NOMO-1 (cell line): Measurements from ENCODE around the gene SLC25A18.
"Not testable (repeated sequence)": the region's sequence is repeated elsewhere in the genome, so short reads cannot be mapped to it uniquely, and the experiment has no call there.

Source experiments
- DNase-seq, 2 experiments: peaks; one replicate each; lab custom pipeline; 2025; ENCODE audit not compliant: unreplicated experiment in 2 of 2; lab: John Stamatoyannopoulos, UW

SLC25A18 gene, protein sequence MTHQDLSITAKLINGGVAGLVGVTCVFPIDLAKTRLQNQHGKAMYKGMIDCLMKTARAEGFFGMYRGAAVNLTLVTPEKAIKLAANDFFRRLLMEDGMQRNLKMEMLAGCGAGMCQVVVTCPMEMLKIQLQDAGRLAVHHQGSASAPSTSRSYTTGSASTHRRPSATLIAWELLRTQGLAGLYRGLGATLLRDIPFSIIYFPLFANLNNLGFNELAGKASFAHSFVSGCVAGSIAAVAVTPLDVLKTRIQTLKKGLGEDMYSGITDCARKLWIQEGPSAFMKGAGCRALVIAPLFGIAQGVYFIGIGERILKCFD

GRCh38 chr22:17562906-17563870 lies at the start of gene SLC25A18:
Gene SLC25A18 (plus strand): TSS chr22:17563498. CDS start chr22:17579945, 16,447 bp downstream.
- no peak for DNase-seq

DNA sequence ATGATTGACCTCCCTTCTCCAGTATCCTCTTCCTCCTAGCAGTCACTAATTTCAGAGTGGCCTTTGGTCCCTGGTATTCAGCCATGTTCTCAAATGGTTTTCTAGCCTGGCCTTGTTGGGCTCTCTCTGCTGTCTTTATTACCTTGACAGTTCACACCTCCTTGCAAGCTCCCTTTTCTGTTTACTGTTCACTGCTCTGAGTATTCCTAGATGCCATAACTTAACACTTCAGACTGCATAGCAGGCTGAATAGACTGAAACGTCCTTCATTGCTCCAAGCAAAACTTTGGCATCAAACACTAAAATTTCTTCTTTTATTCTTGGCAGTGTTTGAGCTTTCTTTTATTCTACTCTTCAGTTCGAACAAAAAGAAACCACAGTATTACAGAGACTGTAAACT lies 49.7 kb upstream of the SLC25A18 start:
- DNase-seq = no peak

DNA sequence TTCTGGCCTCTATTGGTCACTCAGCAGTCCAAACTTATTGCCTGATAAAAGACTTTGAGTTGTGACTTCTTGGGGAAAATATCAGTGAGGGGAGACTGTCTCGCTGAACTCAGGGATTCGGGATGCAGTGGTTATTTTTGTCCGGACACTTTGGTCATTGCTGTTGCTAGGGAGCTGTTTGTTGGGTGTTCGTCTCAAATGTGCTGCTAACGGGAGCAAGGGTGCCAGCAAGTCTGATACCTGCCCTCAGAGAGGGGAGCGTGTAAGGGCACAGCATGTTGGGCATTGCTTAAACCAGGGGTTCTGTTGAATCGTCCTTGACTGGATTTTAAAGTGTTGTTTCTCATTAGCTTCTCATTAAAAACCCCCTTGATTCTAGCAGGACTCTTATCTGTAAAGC lies 49.2 kb upstream of the SLC25A18 start:
- no peak for DNase-seq

GRCh38 chr22:17518406-17518805 lies 44.9 kb upstream of the SLC25A18 start:
- DNase-seq = no peak

DNA sequence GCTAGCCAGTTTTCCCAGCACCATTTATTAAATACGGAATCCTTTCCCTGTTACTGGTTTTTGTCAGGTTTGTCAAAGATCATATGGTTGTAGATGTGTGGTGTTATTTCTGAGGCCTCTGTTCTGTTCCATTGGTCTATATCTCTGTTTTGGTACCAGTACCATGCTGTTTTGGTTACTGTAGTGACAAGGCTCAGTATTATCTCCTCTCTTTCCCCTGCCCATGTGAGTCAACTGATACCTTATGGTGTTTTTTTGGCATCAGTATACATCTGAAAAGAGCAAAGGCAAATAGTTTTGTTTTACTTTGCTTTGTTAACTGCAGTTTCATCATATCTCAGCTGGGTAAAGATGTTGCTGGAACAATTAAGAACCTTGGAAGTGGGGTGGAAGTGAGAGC lies 41.3 kb upstream of the SLC25A18 start:
- DNase-seq = not testable (repeated sequence)

- no peak for DNase-seq
Measured at GRCh38 chr22:17523925-17524324, 39.4 kb upstream of the SLC25A18 start.

DNA sequence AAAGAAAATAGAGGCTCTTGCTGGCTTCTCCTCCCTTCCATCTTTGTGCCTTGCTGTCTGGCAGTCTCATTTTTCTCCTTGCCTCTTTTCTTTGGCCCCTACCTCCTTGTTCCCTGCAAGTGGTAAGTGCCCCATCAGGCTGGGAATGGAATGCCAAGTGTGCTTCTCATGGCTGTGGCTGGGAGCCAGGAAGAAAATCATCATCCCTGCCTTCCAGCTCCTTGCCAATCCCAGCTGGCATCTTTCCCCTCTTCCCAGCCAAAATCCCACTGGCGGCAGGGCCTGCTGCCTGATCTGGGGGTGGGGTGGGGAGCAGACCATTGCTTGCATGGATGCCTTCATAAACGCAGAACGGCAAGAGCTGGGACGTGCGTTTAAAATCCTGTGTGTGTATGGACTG lies 27.0 kb upstream of the SLC25A18 start:
- DNase-seq = no peak

GRCh38 chr22:17537155-17537554 lies 26.1 kb upstream of the SLC25A18 start:
- DNase-seq = no peak

DNA sequence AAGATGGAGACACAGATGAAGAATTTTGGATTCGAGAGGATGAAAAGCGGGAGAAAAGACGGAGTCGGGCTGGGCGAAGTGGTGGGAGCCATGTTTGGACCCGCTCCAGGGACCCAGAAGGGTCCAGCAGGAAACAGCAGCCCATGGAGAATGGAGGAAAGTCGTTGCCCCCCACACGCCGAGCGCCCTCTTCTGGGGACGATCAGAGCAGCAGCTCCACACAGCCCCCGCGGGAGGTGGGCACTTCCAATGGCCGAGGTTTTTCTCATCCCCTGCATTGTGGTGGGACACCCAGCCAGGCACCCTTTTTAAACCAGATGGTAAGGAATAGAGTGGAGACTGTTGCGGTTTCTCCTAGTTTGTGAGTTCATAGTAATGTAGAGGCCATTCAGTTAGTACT lies 22.8 kb upstream of the SLC25A18 start:
- no peak for DNase-seq

- DNase-seq = no peak
Measured at GRCh38 chr22:17541476-17541875, 21.8 kb upstream of the SLC25A18 start.

- no peak for DNase-seq
Measured at GRCh38 chr22:17542452-17542851, 20.8 kb upstream of the SLC25A18 start.

DNA sequence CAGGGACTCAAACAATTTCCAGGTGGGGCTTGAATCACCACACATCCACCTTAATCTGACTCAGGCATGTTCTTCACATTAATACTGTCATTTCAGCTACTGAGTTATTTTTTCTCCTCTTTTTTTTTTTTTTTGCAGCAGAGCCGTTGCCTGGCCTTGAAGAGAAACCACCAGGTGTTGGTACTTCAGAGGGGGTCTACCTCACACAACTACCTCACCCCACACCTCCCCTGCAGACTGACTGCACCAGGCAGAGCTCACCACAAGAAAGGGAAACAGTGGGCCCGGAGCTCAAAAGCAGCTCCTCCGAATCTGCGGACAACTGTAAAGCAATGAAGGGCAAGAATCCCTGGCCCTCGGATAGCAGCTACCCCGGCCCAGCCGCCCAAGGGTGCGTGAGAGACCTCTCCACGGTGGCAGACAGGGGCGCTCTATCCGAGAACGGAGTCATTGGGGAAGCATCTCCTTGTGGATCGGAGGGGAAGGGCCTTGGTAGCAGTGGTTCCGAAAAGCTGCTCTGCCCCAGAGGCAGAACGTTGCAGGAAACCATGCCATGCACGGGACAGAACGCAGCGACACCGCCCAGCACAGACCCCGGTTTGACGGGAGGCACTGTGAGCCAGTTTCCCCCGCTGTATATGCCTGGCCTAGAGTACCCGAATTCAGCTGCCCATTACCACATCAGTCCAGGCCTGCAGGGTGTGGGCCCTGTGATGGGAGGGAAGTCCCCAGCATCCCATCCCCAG lies 15.1 kb upstream of the SLC25A18 start:
- no peak for DNase-seq

- DNase-seq = no peak
Measured at GRCh38 chr22:17548756-17549035, 14.6 kb upstream of the SLC25A18 start.

- no peak for DNase-seq
Measured at GRCh38 chr22:17549183-17549582, 14.1 kb upstream of the SLC25A18 start.

DNA sequence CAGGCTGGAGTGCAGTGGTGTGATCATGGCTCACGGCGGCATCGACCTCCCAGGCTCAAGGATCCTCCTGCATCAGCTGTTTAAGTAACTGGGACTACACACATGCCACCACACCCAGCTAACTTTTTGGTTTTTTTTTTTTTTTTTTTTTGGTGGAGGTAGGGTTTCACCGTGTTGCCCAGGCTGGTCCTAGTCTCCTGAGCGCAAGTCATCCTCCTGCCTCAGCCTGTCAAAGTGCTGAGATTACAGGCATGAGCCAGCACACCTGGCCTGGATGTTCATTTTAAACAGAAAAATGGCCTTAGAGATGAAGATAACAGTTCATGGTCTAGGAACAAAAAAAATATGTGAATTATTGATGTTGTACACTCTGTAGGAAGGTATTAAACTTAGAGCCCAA lies 13.6 kb upstream of the SLC25A18 start:
- no peak for DNase-seq

DNA sequence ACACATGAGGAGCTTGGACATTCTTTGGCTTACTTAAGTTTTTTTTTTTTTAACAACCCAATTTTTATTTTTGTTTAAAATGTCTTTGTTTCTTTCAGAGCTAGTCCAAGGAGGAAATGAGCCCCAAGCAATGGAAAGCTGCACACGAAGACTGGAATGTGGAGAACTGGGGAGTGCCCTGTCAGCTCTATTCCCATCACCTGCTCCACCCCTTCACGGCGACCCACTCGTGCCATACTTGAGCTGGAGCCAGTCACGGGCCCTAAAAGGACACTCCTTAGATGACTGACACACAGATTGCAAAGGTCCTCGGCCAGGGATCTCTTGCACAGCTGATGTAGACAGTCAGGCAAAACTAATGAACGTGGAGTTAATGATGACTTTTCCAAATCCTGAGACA lies 10.6 kb upstream of the SLC25A18 start:
- DNase-seq = no peak

- DNase-seq = no peak
Measured at GRCh38 chr22:17554814-17555213, 8.5 kb upstream of the SLC25A18 start.

DNA sequence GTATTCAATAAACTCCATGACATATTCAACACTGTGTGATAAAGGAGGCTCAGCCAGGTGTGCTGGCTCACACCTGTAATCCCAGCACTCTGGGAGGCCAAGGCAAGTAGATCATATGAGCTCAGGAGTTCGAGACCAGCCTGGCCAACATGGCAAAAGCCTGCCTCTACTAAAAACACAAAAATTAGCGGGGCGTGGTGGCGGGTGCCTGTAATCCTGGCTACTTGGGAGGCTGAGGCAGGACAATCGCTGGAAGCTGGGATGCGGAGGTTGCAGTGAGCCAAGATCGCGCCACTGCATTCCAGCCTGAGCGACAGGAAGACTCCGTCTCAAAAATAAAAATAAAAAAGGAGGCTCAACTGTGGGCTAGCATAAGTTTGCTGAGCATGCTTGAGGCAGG lies 4.1 kb upstream of the SLC25A18 start:
- no peak for DNase-seq

DNA sequence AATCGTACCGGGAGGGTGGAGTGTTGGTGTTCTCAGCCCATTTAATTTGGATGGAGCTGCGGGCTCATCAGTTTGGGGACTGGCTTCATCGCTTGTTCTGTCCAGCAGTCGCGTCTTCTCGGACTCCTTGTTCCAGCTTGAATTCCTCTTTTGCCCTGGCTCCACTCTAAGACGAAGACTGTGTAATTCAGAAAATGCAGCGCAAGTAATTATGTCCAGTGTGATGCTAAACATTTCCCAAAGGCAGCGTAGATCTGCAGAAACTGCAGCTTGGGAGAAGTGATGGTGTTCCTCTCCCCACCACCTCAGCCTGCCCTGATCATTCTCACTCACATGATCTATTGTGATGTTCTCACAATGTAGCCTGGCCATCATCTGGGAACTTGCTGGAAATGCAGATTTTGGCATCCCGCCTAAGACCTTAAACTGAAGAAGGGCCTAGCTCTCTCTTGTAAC lies 666 bp downstream of the SLC25A18 start:
- DNase-seq = no peak

GRCh38 chr22:17566016-17566687 lies 2.9 kb downstream of the SLC25A18 start:
- DNase-seq = not testable (repeated sequence)

- DNase-seq = no peak
Measured at GRCh38 chr22:17566776-17567175, 3.5 kb downstream of the SLC25A18 start.
